HG03439 (cell line): ENCODE measurements around the gene IRF1.

Experiments
- ATAC-seq: cut with Tn5 transposase; IDR thresholded peaks from one replicate; pipeline ENCODE4 v1.9.1; 2021; ENCODE audit warnings: mild to moderate bottlenecking, moderate library complexity; ENCODE audit not compliant: unreplicated experiment

The IRF1 gene

DNA sequence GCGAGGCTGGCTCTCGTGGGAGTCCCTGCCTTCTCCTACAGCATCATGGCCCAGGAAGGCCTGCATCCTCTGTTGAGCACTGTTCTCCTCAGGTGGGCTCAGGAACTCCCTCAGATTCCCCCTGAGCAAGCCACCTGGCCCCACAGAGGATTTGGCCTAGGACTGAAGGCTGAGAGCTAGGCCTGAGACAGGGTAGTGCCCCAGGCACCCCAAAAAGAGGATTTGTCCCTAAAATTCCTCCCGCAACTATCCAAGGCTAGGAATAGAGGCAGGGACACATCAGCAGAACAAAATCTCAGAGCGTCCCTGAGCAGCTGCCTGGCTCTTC is 11.0 kb upstream of the IRF1 start:
- ATAC-seq: no peak

DNA sequence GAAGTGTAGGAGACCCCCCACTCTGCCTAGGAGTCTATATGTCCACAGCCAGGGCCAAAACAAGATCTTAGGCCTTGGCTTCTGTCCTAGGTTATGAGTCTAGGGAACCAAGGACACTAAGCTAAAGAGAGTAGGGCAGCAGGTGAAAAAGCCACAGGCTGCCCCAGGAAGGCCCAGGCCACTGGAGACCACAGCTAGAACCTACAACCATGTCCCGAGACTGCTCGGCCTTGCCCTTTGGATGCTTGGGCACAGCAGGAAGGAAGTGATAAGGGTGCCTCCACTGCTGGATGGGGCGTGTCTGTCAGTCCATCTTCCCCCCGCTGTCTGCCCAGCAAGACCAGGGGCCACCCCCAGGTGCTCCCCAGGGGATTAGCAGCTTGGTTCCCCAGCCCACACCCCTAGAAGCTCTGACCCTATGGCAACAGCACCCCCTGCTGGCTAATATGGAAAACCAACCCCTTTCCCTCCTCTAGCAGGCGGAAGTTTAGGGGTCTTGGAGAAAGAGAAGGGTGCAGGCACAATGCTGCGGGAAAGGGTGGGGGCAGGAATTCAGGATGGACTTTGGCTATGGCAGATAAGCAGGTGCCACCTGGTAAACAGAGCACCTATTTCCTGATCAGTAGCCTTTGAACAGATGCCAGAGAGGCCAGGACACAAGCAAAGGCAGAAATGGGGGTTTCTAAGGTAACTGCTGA is 10.5 kb upstream of the IRF1 start:
- ATAC-seq: peak; percentile 35

DNA sequence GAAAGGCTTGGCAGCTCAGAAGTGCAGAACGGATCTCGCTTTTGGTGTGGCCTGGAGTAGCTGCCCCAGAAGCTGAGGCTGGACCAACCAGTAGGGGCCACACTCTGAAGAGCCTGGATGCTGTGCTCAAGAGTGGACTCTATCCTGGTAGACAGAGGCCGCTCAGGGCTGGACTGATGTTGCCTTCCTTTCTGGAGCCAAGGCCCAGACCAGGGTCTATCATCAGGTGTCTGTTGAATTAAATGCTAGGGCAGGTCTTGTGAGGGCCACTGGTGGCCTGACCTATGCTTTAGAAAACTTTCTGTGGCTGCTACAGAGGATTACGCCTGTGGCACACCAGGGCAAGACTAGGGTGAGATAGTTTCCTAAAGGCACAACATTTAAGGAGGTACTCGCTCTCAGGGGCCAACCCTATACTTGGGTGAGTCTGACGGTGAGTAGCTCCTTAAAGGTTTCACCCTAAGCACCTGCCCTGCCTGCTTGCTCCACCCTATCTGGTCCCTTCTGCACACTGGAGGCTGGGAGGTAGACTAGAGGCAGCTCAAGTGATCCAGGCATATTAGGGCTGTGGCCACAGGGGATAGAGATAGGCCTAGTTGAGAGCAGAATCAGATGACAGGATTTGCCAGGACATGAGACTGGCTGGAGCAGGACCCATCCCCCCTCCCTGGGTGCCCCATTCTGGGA is 9.8 kb upstream of the IRF1 start:
- no peak for ATAC-seq

DNA sequence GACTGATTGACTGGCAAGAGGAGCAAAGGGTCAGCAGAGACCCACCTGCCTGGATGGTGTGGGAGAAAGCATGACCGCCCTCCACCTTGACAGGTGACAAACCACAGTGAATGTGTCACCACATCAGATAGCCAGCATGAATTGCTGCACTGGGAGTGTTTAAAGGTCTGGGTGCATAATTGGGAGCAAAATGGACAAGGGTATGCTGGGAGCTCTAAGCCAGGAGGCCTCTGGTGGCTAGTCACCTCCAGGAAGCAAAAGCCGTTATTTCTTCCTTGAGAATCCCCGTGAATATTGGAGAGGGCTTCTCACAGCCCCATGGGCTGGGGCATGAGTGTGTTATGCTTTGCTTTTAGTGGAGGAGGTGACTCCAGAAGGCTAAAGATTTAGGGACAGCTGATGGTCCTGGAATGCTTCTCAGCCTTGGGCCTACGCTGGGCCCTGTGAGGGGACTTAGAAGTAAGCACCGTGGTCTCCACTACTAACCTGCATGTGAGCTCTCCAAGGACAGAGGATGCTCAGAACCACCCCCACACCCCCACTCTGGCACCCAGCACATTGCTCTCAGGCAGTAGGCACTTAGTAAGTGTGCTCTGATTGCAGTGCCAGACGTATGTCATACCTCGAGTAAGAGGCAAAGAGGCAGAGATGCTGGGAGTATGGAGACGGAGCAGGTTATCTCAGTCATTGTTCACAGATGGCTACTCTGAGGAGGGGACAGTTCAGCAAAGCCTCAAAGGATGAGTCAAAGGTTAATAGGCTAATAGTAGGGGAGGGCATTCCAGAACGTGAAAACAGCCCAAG is 9.1 kb upstream of the IRF1 start:
- no peak for ATAC-seq

DNA sequence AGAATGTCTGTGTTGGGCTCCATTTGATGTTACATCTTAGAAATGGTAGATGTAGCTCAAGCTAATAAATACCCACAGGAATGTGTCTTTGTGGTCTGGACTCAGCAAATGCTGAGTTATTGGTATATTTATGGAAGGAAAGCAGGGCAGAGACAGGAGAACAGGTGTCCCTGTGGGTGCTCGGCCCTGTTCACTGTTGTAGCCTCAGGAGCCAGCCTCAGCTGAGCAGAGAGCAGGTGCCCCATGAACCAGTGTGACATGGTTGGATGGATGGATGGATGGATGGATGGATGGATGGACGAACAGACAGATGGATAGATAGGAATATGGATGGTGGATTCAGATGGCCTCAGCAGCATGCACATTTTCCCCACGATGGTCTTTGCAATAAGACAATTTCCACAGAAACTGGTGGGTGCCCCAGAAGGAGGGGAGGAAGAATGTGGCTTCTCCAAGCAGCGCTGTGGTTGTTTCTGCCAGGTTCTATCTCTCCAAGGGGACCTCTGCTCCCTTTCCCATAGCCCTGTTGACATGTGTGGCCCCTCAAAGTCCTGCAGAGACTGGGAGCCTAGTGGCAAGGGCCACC is 8.2 kb upstream of the IRF1 start:
- ATAC-seq: no peak

DNA sequence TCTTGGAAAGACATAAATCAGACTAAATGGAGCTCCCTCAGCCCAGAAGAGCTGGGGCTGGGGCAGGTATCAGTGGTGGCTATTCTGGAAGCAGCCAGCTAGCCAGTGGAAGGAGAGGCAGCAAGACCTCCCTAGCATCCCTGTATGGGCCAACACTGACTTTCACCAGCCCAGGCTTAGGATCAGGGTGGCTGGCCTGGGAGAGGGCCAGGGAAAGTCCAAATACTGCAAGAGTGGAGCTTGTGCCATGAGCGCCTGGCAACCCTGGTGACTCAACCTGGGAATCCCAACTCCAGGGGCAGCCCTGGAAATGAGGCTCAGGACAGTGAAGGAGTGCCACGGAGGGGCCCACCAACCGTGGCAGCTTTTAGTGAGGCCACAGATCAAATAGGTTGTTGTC is 7.6 kb upstream of the IRF1 start:
- no peak for ATAC-seq

DNA sequence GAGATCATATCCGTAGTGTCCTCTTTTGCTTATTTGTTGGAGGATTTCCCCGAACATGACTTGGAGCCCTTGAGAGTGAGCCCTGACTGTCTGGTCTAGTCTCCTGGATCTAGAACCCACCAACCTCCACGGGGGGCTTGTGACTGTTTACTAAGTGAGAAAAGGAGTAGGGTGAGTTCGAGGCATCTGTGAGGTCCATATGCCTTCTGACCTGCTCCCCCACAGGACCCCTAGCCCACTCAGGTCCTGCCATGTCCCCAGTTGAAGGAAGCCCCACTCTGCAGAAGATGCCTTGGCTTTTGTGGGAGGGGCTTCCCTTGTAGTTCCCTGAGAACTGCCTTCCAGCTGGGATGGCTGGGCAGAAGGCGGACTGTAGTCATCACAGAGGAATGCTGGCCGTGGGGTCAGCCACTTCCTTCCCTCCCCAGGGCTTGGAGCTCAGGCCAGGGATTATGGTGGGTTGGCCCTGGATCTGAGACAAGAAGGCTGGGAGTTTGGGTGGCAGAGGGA is 7.0 kb upstream of the IRF1 start:
- no peak for ATAC-seq

DNA sequence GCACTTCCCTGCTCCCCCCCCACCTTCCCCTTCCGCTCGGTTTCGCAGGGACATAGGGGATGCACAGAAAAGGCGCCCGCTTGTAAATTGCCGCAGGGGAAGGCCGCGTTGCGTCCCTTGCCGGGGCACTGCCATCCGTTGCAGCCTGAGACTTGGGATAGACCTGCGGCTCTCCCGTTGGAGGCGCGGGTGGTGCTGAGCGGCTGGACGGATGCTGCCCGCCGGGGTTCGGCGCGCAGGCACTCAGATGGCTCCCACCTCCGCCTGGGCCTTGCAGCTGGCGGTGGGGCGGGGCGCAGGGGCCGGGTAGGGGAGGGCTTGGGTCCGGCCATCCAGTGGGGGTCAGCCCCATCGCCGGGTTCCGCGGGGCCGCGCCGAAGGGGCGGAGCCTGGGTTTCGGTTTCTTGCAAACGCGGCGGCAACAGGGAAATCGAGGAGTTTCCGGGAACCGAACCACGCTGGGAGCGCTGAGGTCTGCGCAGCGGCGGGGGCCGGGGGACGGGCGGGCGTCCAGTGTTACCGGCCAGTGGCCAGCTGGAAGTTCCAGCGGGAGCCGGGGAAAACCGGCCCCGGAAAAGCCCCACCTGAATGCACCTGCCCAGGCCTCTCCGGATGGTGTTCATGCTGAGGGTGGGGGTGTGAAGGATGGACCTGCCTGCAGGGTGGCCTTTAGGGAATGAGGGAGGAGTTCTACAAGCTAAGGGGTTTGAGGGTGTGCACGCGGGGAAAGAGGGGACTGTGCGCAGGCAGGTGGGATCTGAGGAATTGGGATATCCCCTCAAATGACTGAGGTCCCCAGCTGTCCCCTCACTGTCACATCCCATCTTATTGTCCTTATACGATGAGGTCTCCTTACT is 6.3 kb upstream of the IRF1 start:
- ATAC-seq: peak; percentile 42

DNA sequence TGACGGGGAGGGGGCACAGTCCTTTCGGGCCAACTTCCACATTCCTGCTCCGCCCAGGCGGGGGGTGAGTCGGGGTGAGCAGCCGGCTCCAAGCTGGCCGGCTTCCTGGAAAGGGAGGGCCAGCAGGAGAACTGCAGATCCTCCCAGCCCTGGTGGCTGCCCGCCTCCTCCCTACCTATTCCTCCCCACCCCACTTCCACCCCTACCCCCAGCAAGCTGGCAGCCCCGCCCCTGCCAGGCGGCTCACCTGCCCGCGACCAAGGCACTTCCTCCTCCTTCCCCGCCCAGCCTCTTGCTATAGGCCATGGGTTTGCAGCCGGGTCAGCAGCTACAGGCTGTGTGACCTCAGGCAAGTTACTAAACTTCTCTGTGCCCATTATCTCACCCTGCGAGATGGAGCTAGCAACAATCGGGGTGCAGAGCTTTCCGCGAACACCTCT is 5.6 kb upstream of the IRF1 start:
- ATAC-seq: peak; percentile 37

DNA sequence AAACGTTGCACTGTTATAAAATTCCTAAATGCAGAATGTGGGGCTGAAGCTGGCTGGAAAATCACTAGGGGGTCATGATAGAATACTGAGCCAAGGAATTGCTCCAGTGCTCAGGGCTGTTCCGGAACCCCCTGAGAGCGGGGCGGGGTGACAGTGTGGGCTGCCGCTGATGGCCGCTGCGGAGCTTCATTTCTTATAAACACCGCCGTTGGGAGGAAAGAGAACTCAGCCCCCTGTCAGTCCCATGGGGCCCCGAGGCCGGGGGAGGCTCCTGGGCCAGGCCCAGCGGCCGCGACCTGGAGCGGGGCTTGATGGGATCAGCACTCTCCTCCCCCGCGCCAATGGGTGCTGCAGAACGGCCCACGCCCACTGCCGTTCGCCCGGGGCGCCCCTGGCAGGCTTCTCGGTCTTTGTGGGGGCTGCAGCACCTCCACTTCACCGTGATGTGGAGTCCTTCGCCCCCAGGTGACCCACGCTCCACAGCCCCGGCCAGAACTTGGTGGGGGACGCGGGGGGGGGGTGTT is 5.2 kb upstream of the IRF1 start:
- peak; percentile 32 for ATAC-seq

DNA sequence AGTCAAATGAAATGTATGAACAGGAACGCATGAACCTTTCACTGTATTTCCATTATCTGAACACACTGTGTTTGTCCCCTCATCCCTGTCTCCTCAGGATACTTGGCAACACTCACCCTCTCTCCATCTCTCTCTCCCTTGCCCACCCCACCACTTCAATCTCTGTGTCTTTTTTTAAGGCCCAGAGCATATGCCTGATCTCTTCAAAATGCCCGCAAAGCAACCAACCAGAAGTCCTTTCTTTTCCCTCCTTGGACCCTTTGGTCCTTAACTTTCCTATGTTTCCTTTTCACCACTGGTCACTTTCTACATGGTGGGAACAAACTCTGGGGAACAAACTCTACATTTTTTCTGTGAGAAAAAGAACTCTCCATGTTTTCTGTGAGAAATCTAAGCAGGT is 3.2 kb upstream of the IRF1 start:
- no peak for ATAC-seq

DNA sequence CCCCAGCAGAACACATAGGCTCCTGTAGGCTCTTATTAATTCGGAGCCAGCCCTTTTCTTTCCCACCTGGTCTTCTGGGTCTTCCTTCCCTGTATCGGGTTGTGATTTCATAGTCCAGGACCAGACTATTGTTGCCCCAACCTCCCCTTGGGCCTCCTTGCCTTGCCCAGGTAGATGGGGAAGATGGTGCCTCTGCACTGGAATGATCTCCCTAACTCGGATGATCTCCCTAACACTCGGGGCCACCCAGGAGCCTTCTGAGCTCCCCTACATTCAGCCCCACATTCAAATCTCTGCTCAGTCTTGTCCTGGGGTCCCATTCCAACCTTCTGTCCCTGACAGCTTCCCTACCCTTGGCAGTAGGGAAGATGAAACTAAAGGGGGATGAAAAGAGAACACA is 2.7 kb upstream of the IRF1 start:
- ATAC-seq: no peak

DNA sequence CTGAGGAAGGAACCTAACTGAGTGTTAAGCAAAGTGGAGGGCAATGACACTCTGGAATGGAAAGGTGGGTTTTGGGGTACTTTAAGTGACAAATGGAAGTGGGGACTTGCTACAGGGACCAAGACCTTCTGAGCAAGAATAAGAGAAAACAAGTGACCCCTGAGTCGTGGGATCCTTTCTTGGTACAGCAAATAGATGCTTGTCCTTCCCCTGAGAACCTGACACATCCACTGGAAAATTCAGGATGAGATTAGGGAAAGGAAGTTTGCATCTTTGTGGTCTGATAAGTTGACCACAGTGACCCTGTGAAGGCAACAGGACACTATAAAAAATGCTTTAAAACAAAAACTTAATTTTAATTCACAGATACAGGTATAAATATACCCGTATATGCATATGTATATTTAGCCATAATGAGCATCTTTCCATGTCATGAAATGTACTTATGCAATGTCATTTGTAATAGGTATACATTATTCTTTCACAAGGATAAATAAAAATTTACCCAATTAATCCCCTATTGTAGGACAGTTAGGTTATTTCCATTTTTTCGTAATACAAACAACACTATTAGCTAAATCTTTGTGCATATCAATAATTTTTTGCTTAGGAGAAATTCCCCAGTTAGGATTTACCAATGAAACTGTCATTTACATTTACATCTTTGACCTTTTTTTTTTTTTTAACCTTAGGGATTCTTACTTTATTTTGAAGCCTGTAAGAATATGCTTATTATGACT is 2.0 kb upstream of the IRF1 start:
- ATAC-seq: no peak

DNA sequence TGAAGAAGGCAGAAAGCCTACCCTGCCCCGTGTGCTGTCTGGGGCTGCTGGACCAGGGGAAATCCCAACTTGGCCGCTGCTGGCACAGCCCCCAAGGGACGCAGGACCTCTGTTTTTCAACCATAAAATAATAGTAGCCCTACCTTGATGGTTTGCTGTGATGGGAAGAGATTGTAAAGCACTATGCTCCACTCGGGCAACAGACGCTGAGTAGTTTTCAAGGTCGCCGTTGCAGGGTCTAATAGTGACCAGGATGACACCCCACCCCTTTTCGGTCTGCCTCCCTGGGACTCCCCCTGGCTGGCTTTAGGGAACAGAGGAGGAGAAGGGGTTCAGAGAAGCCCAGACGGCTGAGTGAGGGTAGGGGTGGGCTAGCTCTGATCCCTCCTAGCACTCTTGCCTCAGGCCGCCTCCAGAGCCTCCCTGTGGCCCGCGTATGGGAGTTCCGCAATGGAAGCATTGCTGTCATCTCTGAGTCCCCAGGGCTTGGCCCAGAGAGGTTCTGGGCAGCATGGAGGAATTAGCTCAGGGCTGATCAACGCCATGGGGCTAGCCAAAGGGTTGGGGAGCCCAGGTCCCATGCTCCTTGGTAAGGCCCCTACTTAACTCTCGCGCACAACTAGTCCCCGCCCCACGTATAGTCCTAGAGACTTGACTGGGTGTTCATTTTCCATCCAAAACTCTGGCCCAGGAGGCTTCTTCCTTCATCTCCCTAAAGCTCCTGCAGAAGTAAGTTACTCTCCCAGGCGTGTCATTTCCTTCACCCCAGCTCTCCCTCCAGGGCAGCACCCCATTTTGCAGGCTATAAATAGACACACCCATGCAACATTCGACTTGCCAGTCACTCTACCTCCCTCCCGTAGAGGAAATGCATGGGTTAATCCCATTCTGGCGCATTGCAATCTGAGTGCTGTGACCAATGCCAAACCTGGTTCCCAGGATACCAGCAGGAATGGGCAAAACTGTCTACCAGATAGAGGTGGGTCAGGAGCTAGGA is 1.1 kb upstream of the IRF1 start:
- peak; percentile 19 for ATAC-seq

DNA sequence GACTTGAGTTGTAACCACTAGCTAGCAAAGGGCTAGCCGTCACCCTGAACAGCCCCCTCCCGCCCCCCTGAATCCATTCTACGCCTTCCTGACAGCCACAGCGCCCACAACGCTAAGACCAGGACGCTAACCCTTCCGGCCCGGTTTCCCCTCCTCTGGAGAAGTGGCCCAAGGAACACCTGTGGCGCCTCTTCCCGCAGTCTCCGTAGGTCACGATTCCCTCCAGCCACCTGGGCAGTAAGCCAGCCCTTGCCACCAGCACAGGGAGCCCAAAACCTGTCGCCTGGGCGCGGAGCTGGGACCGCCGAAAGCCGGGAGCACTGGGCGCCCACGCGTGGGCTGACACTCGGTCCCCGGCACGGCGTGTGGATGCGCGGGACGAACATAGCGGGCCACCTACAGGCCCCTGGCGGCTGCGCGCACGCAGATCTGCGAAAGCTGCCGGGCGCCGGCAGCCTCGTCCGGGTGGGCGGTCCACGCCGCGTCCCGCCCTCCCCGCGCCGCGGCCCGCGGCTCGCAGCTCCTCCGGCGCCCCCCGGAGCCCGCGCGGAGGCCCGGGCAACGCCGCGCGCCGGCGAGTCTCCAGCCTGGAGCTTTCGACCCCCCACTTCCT is 596 bp downstream of the IRF1 start:
- ATAC-seq: peak; percentile 28

DNA sequence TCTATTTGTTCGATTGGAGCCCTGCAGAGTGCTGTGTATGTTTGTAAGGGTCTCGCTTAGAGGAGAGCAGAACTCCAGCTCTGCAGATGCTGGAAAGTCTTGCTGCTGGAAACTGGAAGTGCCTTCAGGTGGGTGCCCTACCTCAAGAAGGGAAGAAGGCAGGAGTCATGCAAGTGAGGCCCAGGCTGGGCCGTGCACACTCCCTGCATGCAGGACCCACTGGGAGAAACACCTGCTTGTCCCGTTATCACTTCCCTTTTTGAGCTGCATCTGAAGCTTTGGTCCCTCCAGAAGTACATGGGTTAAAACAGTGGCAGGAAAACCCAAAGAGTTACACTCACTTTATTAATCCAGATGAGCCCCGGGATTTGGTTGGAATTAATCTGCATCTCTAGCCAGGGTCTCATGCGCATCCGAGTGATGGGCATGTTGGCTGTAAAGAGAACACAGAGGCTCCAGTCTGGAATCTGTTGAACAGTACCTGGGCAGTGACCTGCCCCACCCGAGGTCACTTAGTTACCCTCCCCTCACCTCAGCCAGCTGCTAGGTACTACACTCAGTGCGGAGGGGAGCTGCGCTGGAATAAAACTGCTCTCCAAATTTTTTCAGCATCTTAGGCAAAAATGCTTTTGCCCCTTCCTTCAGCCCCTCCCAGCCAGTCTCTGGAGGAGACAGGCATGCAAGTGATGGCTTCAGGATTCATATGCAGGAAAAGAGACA is 1.4 kb downstream of the IRF1 start:
- ATAC-seq: no peak

DNA sequence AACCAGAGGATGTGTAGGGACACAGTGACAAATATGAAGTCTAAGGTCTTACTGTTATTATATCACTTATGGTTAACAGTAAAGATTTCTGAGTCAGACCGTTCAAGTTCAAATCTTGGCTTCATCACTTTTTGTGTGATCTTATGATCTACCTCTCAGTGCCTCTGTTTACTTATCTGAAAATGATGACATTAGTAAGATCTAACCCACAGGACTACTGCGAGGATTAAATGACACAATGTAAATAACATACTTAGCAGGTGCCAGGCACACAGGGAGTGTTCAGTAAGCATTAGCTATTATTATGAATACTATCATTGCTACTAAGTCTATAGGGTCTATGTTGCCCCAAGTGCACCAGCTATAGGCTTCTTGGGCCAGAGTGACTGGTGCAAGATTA is 2.0 kb downstream of the IRF1 start:
- ATAC-seq: no peak
